Measurements from ENCODE around the gene GJE1.

The GJE1 gene

GRCh38 chr6:142183351-142183750 lies 50.6 kb downstream of the GJE1 start:
- no peak overlapping the region for H3K27ac Mint-ChIP-seq
- peaks cover 9% of the 10 kb centered on the region for H3K4me1 Mint-ChIP-seq
- H3K36me3 Mint-ChIP-seq (ENCODE audit: low read depth): peaks cover 18% of the 10 kb centered on the region
- ATAC-seq (no peak), DNase-seq (no peak)
- no peak overlapping the region for H3K4me3 Mint-ChIP-seq
- no peaks in the 10 kb centered on the region for H3K27me3 Mint-ChIP-seq
- H3K9me3 Mint-ChIP-seq: no peaks in the 10 kb centered on the region

- H3K36me3 Mint-ChIP-seq (ENCODE audit: low read depth): peaks cover 17% of the 10 kb centered on the region
- no peaks in the 10 kb centered on the region for H3K9me3 Mint-ChIP-seq
- DNase-seq: no peak
- ATAC-seq: no peak
- H3K27me3 Mint-ChIP-seq: no peaks in the 10 kb centered on the region
- H3K27ac Mint-ChIP-seq: no peak overlapping the region
- no peak overlapping the region for H3K4me3 Mint-ChIP-seq
- H3K4me1 Mint-ChIP-seq: peaks cover 9% of the 10 kb centered on the region
Observed at GRCh38 chr6:142184307-142184706, 51.6 kb downstream of the GJE1 start.
